Endothelial cell of umbilical vein (primary cell): Measurements from ENCODE around the gene SH3RF1. TPM values are rescaled to one million over a fixed set of nuclear protein-coding genes. Genes with fewer than 3 reads are reported as not detected.

ENCODE experiments used
- BruUV-seq: library from RNA; stranded (reverse); fragments of 400-500 nt; replicated peaks from 2 replicates; lab custom pipeline; 2021; lab: Mats Ljungman, UMichigan
- CTCF ChIA-PET: fragments of 300-600, 350-600 bp; sonication (Branson Sonifier 250); formaldehyde crosslinking; loops from one replicate; lab custom pipeline; 2021; ENCODE audit warnings: antibody characterized with exemption, inconsistent platforms; lab: Charles Lee
- POLR2A ChIA-PET: fragments of 300-600, 350-600 bp; sonication (Branson Sonifier 250); formaldehyde crosslinking; loops from one replicate; lab custom pipeline; 2021; ENCODE audit warnings: antibody characterized with exemption, inconsistent platforms; lab: Charles Lee
- DNase-seq: peaks from one replicate; pipeline ENCODE4 v3.0.0-alpha.2; 2011; ENCODE audit warnings: low read depth, low spot score
- FAIRE-seq: peaks from 2 replicates; lab custom pipeline; 2011; peaks lifted over from hg19 to GRCh38; lab: Jason Lieb, UNC
- H2AFZ ChIP-seq: 2 replicates; pipeline ENCODE4 v1.6.0; 2012; ENCODE audit warnings: low read depth, low read length, control low read depth, inconsistent platforms
- H3K27ac ChIP-seq: 2 replicates; pipeline ENCODE4 v1.5.1; 2011; ENCODE audit warnings: low read depth, mild to moderate bottlenecking, control low read depth, low read length, moderate library complexity; ENCODE audit not compliant: insufficient read depth
- H3K27me3 ChIP-seq, 2 experiments: 2 replicates each; pipeline versions ENCODE4 v1.6.0 to v1.6.1; 2011; ENCODE audit warnings: low read length in 2 of 2, mixed read lengths in 1 of 2; ENCODE audit not compliant: control insufficient read depth in 2 of 2, insufficient read depth in 2 of 2
- H3K36me3 ChIP-seq, 2 experiments: 2 replicates in 1 of 2; 3 replicates in 1 of 2; pipeline ENCODE4 v1.5.1; 2011; ENCODE audit warnings: low read length in 2 of 2, mild to moderate bottlenecking in 1 of 2, moderate library complexity in 1 of 2; ENCODE audit not compliant: control insufficient read depth in 2 of 2, insufficient read depth in 2 of 2; ENCODE audit errors: extremely low read depth in 1 of 2
- H3K4me1 ChIP-seq: 3 replicates; pipeline ENCODE4 v1.5.1; 2011; ENCODE audit warnings: mild to moderate bottlenecking, low read length; ENCODE audit not compliant: control insufficient read depth, insufficient read depth; ENCODE audit errors: extremely low read depth
- H3K4me2 ChIP-seq: 2 replicates; pipeline ENCODE4 v1.6.1; 2011; ENCODE audit warnings: low read length, control low read depth, mixed read lengths; ENCODE audit not compliant: insufficient read depth
- H3K4me3 ChIP-seq, 3 experiments: fragments of 200-600 bp in 1 of 3; sonication (generic), shearing (Covaris generic) in 1 of 3; replicated peaks in 1 of 3; 2 replicates each; pipeline ENCODE4 v1.5.1; 2011 to 2016; ENCODE audit warnings: control low read depth in 3 of 3, low read length in 3 of 3, mild to moderate bottlenecking in 2 of 3, inconsistent platforms in 1 of 3, low read depth in 1 of 3, moderate library complexity in 1 of 3; ENCODE audit not compliant: insufficient read depth in 1 of 3
- H3K79me2 ChIP-seq: 2 replicates; pipeline ENCODE4 v1.6.0; 2012; ENCODE audit warnings: low read length, inconsistent platforms; ENCODE audit not compliant: control insufficient read depth, insufficient read depth
- H3K9ac ChIP-seq: replicated peaks from 2 replicates; pipeline ENCODE3; 2011; ENCODE audit warnings: low read length, control low read depth; ENCODE audit not compliant: insufficient read depth; ENCODE audit errors: extremely low read depth
- H3K9me1 ChIP-seq: replicated peaks from 3 replicates; pipeline ENCODE4 v1.6.0; 2011; ENCODE audit warnings: mild to moderate bottlenecking, low read length; ENCODE audit not compliant: control insufficient read depth, insufficient read depth; ENCODE audit errors: extremely low read depth
- H3K9me3 ChIP-seq: replicated peaks from 2 replicates; pipeline ENCODE4 v1.5.1; 2012; ENCODE audit warnings: low read length, inconsistent platforms; ENCODE audit not compliant: control insufficient read depth, insufficient read depth
- H4K20me1 ChIP-seq: replicated peaks from 2 replicates; pipeline ENCODE3; 2011; ENCODE audit warnings: mild to moderate bottlenecking, low read length; ENCODE audit not compliant: control insufficient read depth, insufficient read depth; ENCODE audit errors: extremely low read depth
- EZH2 ChIP-seq: IDR thresholded peaks from 2 replicates; pipeline ENCODE4 v1.6.1; 2012; ENCODE audit warnings: borderline replicate concordance, low read depth, mild to moderate bottlenecking, moderate library complexity, low read length, inconsistent platforms; ENCODE audit not compliant: severe bottlenecking
- FOS ChIP-seq: IDR thresholded peaks from 2 replicates; pipeline ENCODE4 v1.6.1; 2011; ENCODE audit warnings: mild to moderate bottlenecking, low read length, moderate library complexity, borderline replicate concordance; ENCODE audit not compliant: insufficient read depth
- GATA2 ChIP-seq: IDR thresholded peaks from 2 replicates; pipeline ENCODE4 v1.7.0; 2011; ENCODE audit warnings: low read depth, mild to moderate bottlenecking, moderate library complexity, mixed read lengths, low read length; ENCODE audit not compliant: insufficient read length, insufficient read depth
- JUN ChIP-seq: IDR thresholded peaks from 2 replicates; pipeline ENCODE4 v1.6.1; 2011; ENCODE audit warnings: borderline replicate concordance, low read depth; ENCODE audit not compliant: insufficient read length, insufficient read depth
- MYC ChIP-seq: IDR thresholded peaks from one replicate; pipeline ENCODE4 v1.6.1; 2011; ENCODE audit warnings: mild to moderate bottlenecking, low read depth, low read length
- POLR2A ChIP-seq: IDR thresholded peaks from 2 replicates; pipeline ENCODE4 v1.6.1; 2012; ENCODE audit warnings: low read depth, mild to moderate bottlenecking, control low read depth, low read length
- POLR2AphosphoS5 ChIP-seq: IDR thresholded peaks from 2 replicates; pipeline ENCODE4 v1.6.1; 2012; ENCODE audit warnings: low read depth, mild to moderate bottlenecking, control low read depth, low read length, moderate library complexity; ENCODE audit not compliant: insufficient read depth
- dilution Hi-C: fragments of 300-500 bp; cut with MboI; formaldehyde crosslinking; loops from one replicate; pipeline ENCODE4 v1.15.0; 2019; ENCODE audit warnings: low sequenced_read_pairs; ENCODE audit not compliant: extremely low pct_ligation_motif_present
- intact Hi-C: fragments of 100-400 bp; cut with micrococcal nuclease; formaldehyde crosslinking; loops from one replicate; pipeline ENCODE4 v1.10.0; 2022
- polyA plus RNA-seq, 4 experiments: library from polyadenylated mRNA; depleted of rRNA in 3 of 4; stranded (reverse) in 3 of 4; unstranded in 1 of 4; fragments of >200 nt; gene quantifications; 2 replicates each; pipeline versions ENCODE4 v1.2.1 to v1.2.3, GENCODE V29; 2011 to 2012; ENCODE audit warnings: missing spikeins in 1 of 4
- total RNA-seq: library from RNA; stranded (reverse); gene quantifications from 2 replicates; pipeline ENCODE4 v1.2.3, GENCODE V29; 2021
- TF ChIP-seq, protein P1 (sequence below), 2 donors: IDR thresholded peaks; 1 replicate in 1 of 2; 2 replicates in 1 of 2; pipeline ENCODE4 v1.5.1; 2011; ENCODE audit warnings: low read length in 2 of 2, mild to moderate bottlenecking in 2 of 2, moderate library complexity in 2 of 2, control low read depth in 1 of 2, inconsistent platforms in 1 of 2, low read depth in 1 of 2; ENCODE audit not compliant: insufficient read depth in 1 of 2; ENCODE audit errors: extremely low read depth in 1 of 2
- TF ChIP-seq, protein P2 (sequence below): IDR thresholded peaks from 2 replicates; pipeline ENCODE4 v1.6.1; 2011; ENCODE audit not compliant: insufficient read depth, insufficient read length

The SH3RF1 gene
- total and polyA plus RNA-seq, 2 donors (not counting 3 experiments of a cell fraction or from before 2014, with no cell fraction given), result 16.2 to 24.9 TPM

DNA sequence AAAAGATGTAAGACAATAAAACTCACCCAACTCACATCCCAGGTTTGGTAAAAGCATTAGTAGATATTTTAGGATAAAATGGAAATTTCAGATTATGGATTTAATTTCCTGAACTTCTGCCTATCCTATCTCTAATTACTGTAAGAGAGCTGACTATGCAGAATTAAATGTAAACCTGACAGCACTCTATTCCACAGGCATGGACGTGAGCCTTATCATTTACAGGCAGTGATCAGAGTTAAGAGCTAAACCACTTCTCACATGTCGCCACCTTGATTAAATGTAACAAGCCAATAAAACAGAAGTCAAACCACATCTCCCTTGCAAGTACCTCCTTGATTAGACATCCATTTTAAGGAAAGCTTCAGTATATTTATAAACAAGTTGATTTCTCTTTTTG is 163.2 kb downstream of the SH3RF1 start:
- Histone ChIP-seq H3K36me3 (peaks cover 13 to 15% of the 10 kb centered on the region in 2 experiments), H3K9ac (no peak overlapping the region), H2AFZ (no peak overlapping the region), H3K4me2 (no peak overlapping the region), H4K20me1 (no peaks in the 10 kb centered on the region), H3K9me1 (no peaks in the 10 kb centered on the region), H3K4me1 (peaks cover 5% of the 10 kb centered on the region), H3K27ac (no peak overlapping the region), H3K4me3 (no peak overlapping the region), H3K79me2 (peaks cover 2% of the 10 kb centered on the region), H3K9me3 (no peaks in the 10 kb centered on the region), H3K27me3 (no peaks in the 10 kb centered on the region)
- BruUV-seq, result no TSS peak
- intact Hi-C loops, result no loop called here
- TF ChIP-seq FOS, result no peak
- TF ChIP-seq POLR2A, result no peak
- TF ChIP-seq, protein P1, sequence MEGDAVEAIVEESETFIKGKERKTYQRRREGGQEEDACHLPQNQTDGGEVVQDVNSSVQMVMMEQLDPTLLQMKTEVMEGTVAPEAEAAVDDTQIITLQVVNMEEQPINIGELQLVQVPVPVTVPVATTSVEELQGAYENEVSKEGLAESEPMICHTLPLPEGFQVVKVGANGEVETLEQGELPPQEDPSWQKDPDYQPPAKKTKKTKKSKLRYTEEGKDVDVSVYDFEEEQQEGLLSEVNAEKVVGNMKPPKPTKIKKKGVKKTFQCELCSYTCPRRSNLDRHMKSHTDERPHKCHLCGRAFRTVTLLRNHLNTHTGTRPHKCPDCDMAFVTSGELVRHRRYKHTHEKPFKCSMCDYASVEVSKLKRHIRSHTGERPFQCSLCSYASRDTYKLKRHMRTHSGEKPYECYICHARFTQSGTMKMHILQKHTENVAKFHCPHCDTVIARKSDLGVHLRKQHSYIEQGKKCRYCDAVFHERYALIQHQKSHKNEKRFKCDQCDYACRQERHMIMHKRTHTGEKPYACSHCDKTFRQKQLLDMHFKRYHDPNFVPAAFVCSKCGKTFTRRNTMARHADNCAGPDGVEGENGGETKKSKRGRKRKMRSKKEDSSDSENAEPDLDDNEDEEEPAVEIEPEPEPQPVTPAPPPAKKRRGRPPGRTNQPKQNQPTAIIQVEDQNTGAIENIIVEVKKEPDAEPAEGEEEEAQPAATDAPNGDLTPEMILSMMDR (IDR thresholded peaks at IDR 0.05; ENCODE audit: extremely low read depth in 1 of 2, insufficient read depth in 1 of 2, low read depth in 1 of 2, low read length in 2 of 2), result no peak
- TF ChIP-seq POLR2AphosphoS5, result no peak
- TF ChIP-seq JUN, result no peak
- no peak for TF ChIP-seq MYC
- TF ChIP-seq GATA2, result no peak
- TF ChIP-seq EZH2, result no peak
- TF ChIP-seq, protein P2, sequence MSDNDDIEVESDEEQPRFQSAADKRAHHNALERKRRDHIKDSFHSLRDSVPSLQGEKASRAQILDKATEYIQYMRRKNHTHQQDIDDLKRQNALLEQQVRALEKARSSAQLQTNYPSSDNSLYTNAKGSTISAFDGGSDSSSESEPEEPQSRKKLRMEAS, result no peak
- CTCF ChIA-PET, result no interaction called here
- FAIRE-seq (no peak), DNase-seq (no peak)
- dilution Hi-C loops, result no loop called here
- POLR2A ChIA-PET, result no interaction called here
